ENCODE results near the gene HS3ST3B1.
A peak's percentile ranks its signal among the peaks of the same experiment; 100 is the strongest.

The HS3ST3B1 gene

GRCh38 chr17:14323522-14323981 is 22.7 kb downstream of the HS3ST3B1 start (continued):
- TF ChIP-seq PRDM4 (tag by site-specific recombination; IDR thresholded peaks at IDR 0.05) (0 out of 2 replicates have a peak, but pooled peaks have one; percentile 48), PATZ1 (tag by site-specific recombination; IDR thresholded peaks at IDR 0.05) (no peak), ZNF324 (tag by site-specific recombination; IDR thresholded peaks at IDR 0.05) (no peak), ZNF747 (tag by site-specific recombination; IDR thresholded peaks at IDR 0.05) (no peak), ZNF514 (tag by site-specific recombination; IDR thresholded peaks at IDR 0.05) (no peak), GLIS2 (tag by site-specific recombination; IDR thresholded peaks at IDR 0.05) (no peak), ZNF350 (tag by site-specific recombination; IDR thresholded peaks at IDR 0.05) (no peak), ZNF121 (tag by site-specific recombination; IDR thresholded peaks at IDR 0.05) (no peak), ZNF426 (tag by site-specific recombination; IDR thresholded peaks at IDR 0.05) (no peak), ZNF596 (tag by site-specific recombination; IDR thresholded peaks at IDR 0.05) (peak; percentile 49), ZXDB (tag by site-specific recombination; IDR thresholded peaks at IDR 0.05) (peak; percentile 69), ZNF843 (tag by site-specific recombination; IDR thresholded peaks at IDR 0.05) (peak; percentile 78; the same call in 1 of the 2 replicates), MZF1 (tag by site-specific recombination; IDR thresholded peaks at IDR 0.05; ENCODE audit: borderline replicate concordance) (peak; percentile 71; the same call in 1 of the 2 replicates), ZNF558 (tag by site-specific recombination; IDR thresholded peaks at IDR 0.05) (no peak), ZNF707 (tag by site-specific recombination; IDR thresholded peaks at IDR 0.05) (no peak), ZNF302 (tag by site-specific recombination; IDR thresholded peaks at IDR 0.05; ENCODE audit: low read depth) (no peak)

GRCh38 chr17:14325618-14326167 is 24.8 kb downstream of the HS3ST3B1 start:
- ChIA-PET CTCF (no interaction called here), POLR2A (no interaction called here)
- no peak overlapping the region for H3K27ac ChIP-seq (ENCODE audit: extremely low read depth, low read depth, low read length)
- peaks cover 34% of the 10 kb centered on the region for H3K4me1 ChIP-seq (ENCODE audit: control insufficient read depth, insufficient read depth, low read length)
- no peak overlapping the region for H3K4me3 ChIP-seq (ENCODE audit: low read depth, low read length)
- no peaks in the 10 kb centered on the region for H3K9me3 ChIP-seq (ENCODE audit: control insufficient read depth, insufficient read depth, low read depth, low read length)
- TF ChIP-seq, protein P1, sequence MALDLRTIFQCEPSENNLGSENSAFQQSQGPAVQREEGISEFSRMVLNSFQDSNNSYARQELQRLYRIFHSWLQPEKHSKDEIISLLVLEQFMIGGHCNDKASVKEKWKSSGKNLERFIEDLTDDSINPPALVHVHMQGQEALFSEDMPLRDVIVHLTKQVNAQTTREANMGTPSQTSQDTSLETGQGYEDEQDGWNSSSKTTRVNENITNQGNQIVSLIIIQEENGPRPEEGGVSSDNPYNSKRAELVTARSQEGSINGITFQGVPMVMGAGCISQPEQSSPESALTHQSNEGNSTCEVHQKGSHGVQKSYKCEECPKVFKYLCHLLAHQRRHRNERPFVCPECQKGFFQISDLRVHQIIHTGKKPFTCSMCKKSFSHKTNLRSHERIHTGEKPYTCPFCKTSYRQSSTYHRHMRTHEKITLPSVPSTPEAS (tag by site-specific recombination; IDR thresholded peaks at IDR 0.05) = peak; percentile 77
- no peak for TF ChIP-seq ZBTB17 (tag by site-specific recombination; IDR thresholded peaks at IDR 0.05)
- no peaks in the 10 kb centered on the region for H3K36me3 ChIP-seq (ENCODE audit: control insufficient read depth in 2 of 2, insufficient read depth in 1 of 2, low read length in 2 of 2)

GRCh38 chr17:14329900-14330491 is 29.1 kb downstream of the HS3ST3B1 start:
- H3K4me3 ChIP-seq (ENCODE audit: low read depth, low read length) = no peak overlapping the region
- H3K36me3 ChIP-seq (ENCODE audit: control insufficient read depth in 2 of 2, insufficient read depth in 1 of 2, low read length in 2 of 2) = no peaks in the 10 kb centered on the region
- H3K4me1 ChIP-seq (ENCODE audit: control insufficient read depth, insufficient read depth, low read length) = peaks cover 15% of the 10 kb centered on the region
- no peaks in the 10 kb centered on the region for H3K9me3 ChIP-seq (ENCODE audit: control insufficient read depth, insufficient read depth, low read depth, low read length)
- ChIA-PET POLR2A (no interaction called here), CTCF (interaction anchor here (0.7 kb wide), 3 partner anchors 29 to 1298 kb away, joined by 3 read pairs; no protein-coding TSS in a partner anchor)
- no peak overlapping the region for H3K27ac ChIP-seq (ENCODE audit: extremely low read depth, low read depth, low read length)
- peak; percentile 72 for TF ChIP-seq ZNF768 (tag by site-specific recombination; IDR thresholded peaks at IDR 0.05)
- no peak for TF ChIP-seq ZNF544 (tag by site-specific recombination; IDR thresholded peaks at IDR 0.05)
